Prostate gland (tissue), 2 donors: ENCODE measurements around the gene DPYSL5. TPM values are rescaled to one million over a fixed set of nuclear protein-coding genes. Genes with fewer than 3 reads are reported as not detected.

Source experiments
- DNase-seq: peaks from one replicate; pipeline ENCODE4 v3.0.0-alpha.2; 2019; ENCODE audit warnings: low spot score
- H3K27ac ChIP-seq, 2 donors: fragments of 200-600 bp; sonication (generic); 2 replicates each; pipeline ENCODE4 v1.5.1; 2017 to 2019
- H3K27me3 ChIP-seq: fragments of 200-600 bp; sonication (generic); replicated peaks from 2 replicates; pipeline ENCODE4 v1.5.1; 2019; ENCODE audit not compliant: insufficient read depth
- H3K36me3 ChIP-seq, 2 donors: fragments of 200-600 bp; sonication (generic); 1 replicate in 1 of 2; 2 replicates in 1 of 2; pipeline versions ENCODE4 v1.5.1 to v1.8.1; 2017 to 2019
- H3K4me1 ChIP-seq: fragments of 200-600 bp; sonication (generic); replicated peaks from 2 replicates; pipeline ENCODE4 v1.5.1; 2019
- H3K4me3 ChIP-seq, 2 donors: fragments of 200-600 bp; sonication (generic); 2 replicates each; pipeline ENCODE4 v1.5.1; 2017 to 2019
- H3K9me3 ChIP-seq: fragments of 200-600 bp; sonication (generic); 2 replicates; pipeline ENCODE4 v1.5.1; 2017
- CTCF ChIP-seq, 4 experiments: fragments of 200-600 bp in 2 of 4; fragments of 450-650 bp in 2 of 4; sonication (generic) in 2 of 4; IDR thresholded peaks; 1 replicate in 3 of 4; 2 replicates in 1 of 4; pipeline ENCODE4 v1.5.1; 2016 to 2019; ENCODE audit warnings: antibody characterized with exemption in 4 of 4, mild to moderate bottlenecking in 2 of 4, moderate library complexity in 2 of 4
- POLR2A ChIP-seq: fragments of 450-650 bp; IDR thresholded peaks from one replicate; pipeline ENCODE4 v1.6.1; 2016; ENCODE audit warnings: antibody characterized with exemption, mild to moderate bottlenecking
- POLR2AphosphoS5 ChIP-seq: sonication (generic); formaldehyde crosslinking; IDR thresholded peaks from one replicate; pipeline ENCODE4 v1.6.1; 2017; ENCODE audit warnings: antibody characterized with exemption
- WGBS: methylation state at CpG from one replicate; pipeline ENCODE4 v1.1.5; 2018; 5-methylcytosine and 5-hydroxymethylcytosine counted together
- intact Hi-C: fragments of 100-400 bp; cut with DNase I; formaldehyde crosslinking; loops from one replicate; pipeline ENCODE4 v1.14.2; 2022
- total RNA-seq, 2 donors: library from RNA; depleted of rRNA; stranded (reverse); fragments of >200 nt; gene quantifications; one replicate each; pipeline ENCODE4 v1.1.0, GENCODE V29; 2016

Gene DPYSL5
- total RNA-seq, 2 donors from 2014 or later: 1.2 TPM; not detected in 1

GRCh38 chr2:26873286-26873983 is 25.5 kb downstream of the DPYSL5 start:
- no peak for DNase-seq
- Histone ChIP-seq H3K4me3 (no peak overlapping the region), H3K27me3 (no peaks in the 10 kb centered on the region), H3K4me1 (no peaks in the 10 kb centered on the region), H3K9me3 (no peaks in the 10 kb centered on the region), H3K27ac (no peak overlapping the region), H3K36me3 (no peaks in the 10 kb centered on the region)
- 59% methylated on average over 6 of the region's 6 CpGs for WGBS
- intact Hi-C loops: no loop called here
- no peak for TF ChIP-seq CTCF (IDR thresholded peaks at IDR 0.05)
- TF ChIP-seq POLR2AphosphoS5: no peak
- no peak for TF ChIP-seq POLR2A

GRCh38 chr2:26874514-26874913 is 26.6 kb downstream of the DPYSL5 start:
- intact Hi-C loops: no loop called here
- Histone ChIP-seq H3K9me3 (no peaks in the 10 kb centered on the region), H3K4me3 (no peak overlapping the region), H3K4me1 (no peaks in the 10 kb centered on the region), H3K27me3 (no peaks in the 10 kb centered on the region), H3K36me3 (no peaks in the 10 kb centered on the region), H3K27ac (no peak overlapping the region)
- no peak for TF ChIP-seq CTCF (IDR thresholded peaks at IDR 0.05)
- no peak for TF ChIP-seq POLR2AphosphoS5
- no peak for TF ChIP-seq POLR2A
- no peak for DNase-seq
- 79% methylated on average over 2 of the region's 2 CpGs for WGBS

- WGBS: 88% methylated on average over 4 of the region's 4 CpGs
- no peak for DNase-seq
- Histone ChIP-seq H3K36me3 (no peaks in the 10 kb centered on the region), H3K4me3 (no peak overlapping the region), H3K4me1 (no peaks in the 10 kb centered on the region), H3K27ac (no peak overlapping the region), H3K9me3 (no peaks in the 10 kb centered on the region), H3K27me3 (no peaks in the 10 kb centered on the region)
- TF ChIP-seq POLR2AphosphoS5 (no peak), CTCF (IDR thresholded peaks at IDR 0.05) (no peak), POLR2A (no peak)
- intact Hi-C loops: no loop called here
These were observed 27.2 kb downstream of the DPYSL5 start for GRCh38 chr2:26875065-26875634.

GRCh38 chr2:26875808-26876207 is 27.9 kb downstream of the DPYSL5 start:
- Histone ChIP-seq H3K4me3 (no peak overlapping the region), H3K4me1 (no peaks in the 10 kb centered on the region), H3K36me3 (no peaks in the 10 kb centered on the region), H3K27ac (no peak overlapping the region), H3K27me3 (no peaks in the 10 kb centered on the region), H3K9me3 (no peaks in the 10 kb centered on the region)
- 93% methylated on average over 3 of the region's 3 CpGs for WGBS
- intact Hi-C loops: no loop called here
- no peak for DNase-seq
- TF ChIP-seq POLR2A (no peak), CTCF (IDR thresholded peaks at IDR 0.05) (no peak), POLR2AphosphoS5 (no peak)

GRCh38 chr2:26876260-26876659 is 28.3 kb downstream of the DPYSL5 start:
- no peaks in the 10 kb centered on the region for H3K4me1 ChIP-seq
- H3K36me3 ChIP-seq: no peaks in the 10 kb centered on the region
- WGBS: 94% methylated on average over 7 of the region's 7 CpGs
- H3K4me3 ChIP-seq: no peak overlapping the region
- no peak overlapping the region for H3K27ac ChIP-seq
- H3K9me3 ChIP-seq: no peaks in the 10 kb centered on the region
- TF ChIP-seq POLR2A (no peak), CTCF (IDR thresholded peaks at IDR 0.05) (no peak), POLR2AphosphoS5 (no peak)
- intact Hi-C loops: no loop called here
- H3K27me3 ChIP-seq: no peaks in the 10 kb centered on the region
- no peak for DNase-seq
